GM19328 (cell line): ENCODE data around the gene VMAC.

Experiments
- ATAC-seq: cut with Tn5 transposase; IDR thresholded peaks from one replicate; pipeline ENCODE4 v1.9.1; 2021; ENCODE audit warnings: mild to moderate bottlenecking, moderate library complexity; ENCODE audit not compliant: unreplicated experiment

VMAC gene

GRCh38 chr19:5951338-5951861 is 46.7 kb downstream of the VMAC start:
- no peak for ATAC-seq

- ATAC-seq: no peak
These were observed 47.7 kb downstream of the VMAC start for GRCh38 chr19:5952193-5953029.

GRCh38 chr19:5953030-5953589 is 48.4 kb downstream of the VMAC start:
- no peak for ATAC-seq

GRCh38 chr19:5953680-5954213 is 49.1 kb downstream of the VMAC start:
- no peak for ATAC-seq

- no peak for ATAC-seq
These were observed 49.6 kb downstream of the VMAC start for GRCh38 chr19:5954293-5954692.

- no peak for ATAC-seq
These were observed 50.9 kb downstream of the VMAC start for GRCh38 chr19:5955636-5955935.

- no peak for ATAC-seq
These were observed 51.7 kb downstream of the VMAC start for GRCh38 chr19:5956323-5956722.

- no peak for ATAC-seq
These were observed 52.1 kb downstream of the VMAC start for GRCh38 chr19:5956728-5957127.

GRCh38 chr19:5957170-5957569 is 52.5 kb downstream of the VMAC start:
- ATAC-seq: no peak

- ATAC-seq: no peak
These were observed 53.6 kb downstream of the VMAC start for GRCh38 chr19:5958074-5958850.

GRCh38 chr19:5958851-5959122 is 54.1 kb downstream of the VMAC start:
- no peak for ATAC-seq

GRCh38 chr19:5959260-5960004 is 54.8 kb downstream of the VMAC start:
- ATAC-seq: no peak
